RWPE1 (cell line): ENCODE data around the gene P2RY6.

Experiments
- CTCF ChIA-PET: fragments of 350-600 bp; sonication (Branson Sonifier 250); formaldehyde crosslinking; extraction: SDS; loops from one replicate; lab custom pipeline; 2021; lab: Yijun Ruan, JAX
- POLR2A ChIA-PET: fragments of 400-600 bp; formaldehyde crosslinking; extraction: SDS; loops from one replicate; lab custom pipeline; 2020; ENCODE audit warnings: antibody characterized with exemption; ENCODE audit not compliant: low non-redundant PET; lab: Yijun Ruan, JAX
- DNase-seq: peaks from one replicate; pipeline ENCODE4 v3.0.0; 2012; ENCODE audit warnings: low spot score
- H3K27ac ChIP-seq: fragments of 450-650 bp; 2 replicates; pipeline ENCODE4 v1.5.1; 2017
- TF ChIP-seq, protein P1 (sequence below): fragments of 450-650 bp; conservative IDR thresholded peaks from 2 replicates; pipeline ENCODE4 v1.5.1; 2017; ENCODE audit warnings: low read depth, mild to moderate bottlenecking

Gene P2RY6

DNA sequence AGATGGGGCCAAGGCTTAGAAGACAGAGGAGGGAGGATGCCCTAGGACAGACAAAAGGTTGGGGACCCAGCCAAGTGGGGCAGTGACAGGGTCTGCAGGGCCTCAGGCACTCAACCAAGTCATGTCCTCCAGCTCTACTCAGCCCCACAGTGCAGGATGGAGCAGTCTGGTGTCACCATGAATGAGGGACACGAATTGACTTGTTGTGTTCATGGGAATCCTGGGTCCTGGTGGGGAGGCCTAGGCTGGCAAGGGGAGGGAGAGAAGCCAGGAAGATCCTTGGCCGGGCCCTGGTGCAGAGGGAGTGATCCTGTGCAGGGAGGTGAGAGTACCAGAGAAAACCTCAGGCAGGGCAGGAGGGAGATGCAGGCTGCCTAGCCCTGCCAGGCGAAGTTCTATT is 12.0 kb downstream of the P2RY6 start:
- DNase-seq, result no peak
- POLR2A ChIA-PET, result no interaction called here
- no peak overlapping the region for H3K27ac ChIP-seq
- CTCF ChIA-PET, result interaction anchor here (0.7 kb wide), 1 partner anchor 697 kb away, joined by 6 read pairs; no protein-coding TSS in a partner anchor
- TF ChIP-seq, protein P1, sequence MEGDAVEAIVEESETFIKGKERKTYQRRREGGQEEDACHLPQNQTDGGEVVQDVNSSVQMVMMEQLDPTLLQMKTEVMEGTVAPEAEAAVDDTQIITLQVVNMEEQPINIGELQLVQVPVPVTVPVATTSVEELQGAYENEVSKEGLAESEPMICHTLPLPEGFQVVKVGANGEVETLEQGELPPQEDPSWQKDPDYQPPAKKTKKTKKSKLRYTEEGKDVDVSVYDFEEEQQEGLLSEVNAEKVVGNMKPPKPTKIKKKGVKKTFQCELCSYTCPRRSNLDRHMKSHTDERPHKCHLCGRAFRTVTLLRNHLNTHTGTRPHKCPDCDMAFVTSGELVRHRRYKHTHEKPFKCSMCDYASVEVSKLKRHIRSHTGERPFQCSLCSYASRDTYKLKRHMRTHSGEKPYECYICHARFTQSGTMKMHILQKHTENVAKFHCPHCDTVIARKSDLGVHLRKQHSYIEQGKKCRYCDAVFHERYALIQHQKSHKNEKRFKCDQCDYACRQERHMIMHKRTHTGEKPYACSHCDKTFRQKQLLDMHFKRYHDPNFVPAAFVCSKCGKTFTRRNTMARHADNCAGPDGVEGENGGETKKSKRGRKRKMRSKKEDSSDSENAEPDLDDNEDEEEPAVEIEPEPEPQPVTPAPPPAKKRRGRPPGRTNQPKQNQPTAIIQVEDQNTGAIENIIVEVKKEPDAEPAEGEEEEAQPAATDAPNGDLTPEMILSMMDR, result no peak

DNA sequence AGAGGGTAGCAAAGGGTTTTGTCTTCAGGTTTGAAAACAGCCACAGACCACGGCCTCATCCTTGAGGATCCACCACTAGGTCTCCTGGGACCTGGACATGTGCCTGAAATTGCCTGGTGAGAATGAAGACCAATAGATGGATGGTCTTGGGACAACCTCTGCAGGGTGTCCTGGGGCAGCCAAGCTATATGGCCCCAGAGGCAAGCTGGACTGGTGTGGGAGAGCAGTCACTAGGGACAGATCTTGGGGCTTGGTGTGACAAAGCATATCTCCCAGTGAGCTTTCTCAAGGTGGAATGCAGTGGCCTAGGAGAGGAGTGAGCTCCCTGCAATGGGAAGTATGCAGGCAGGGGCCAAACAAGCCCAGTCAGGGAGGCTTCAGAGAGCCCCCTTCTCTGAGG is 13.6 kb downstream of the P2RY6 start:
- H3K27ac ChIP-seq, result no peak overlapping the region
- ChIA-PET CTCF (interaction anchor here (0.7 to 1.3 kb wide), 2 partner anchors 21 to 43 kb away, joined by 3 read pairs; no protein-coding TSS in a partner anchor), POLR2A (no interaction called here)
- TF ChIP-seq, protein P1, result no peak
- DNase-seq, result no peak

DNA sequence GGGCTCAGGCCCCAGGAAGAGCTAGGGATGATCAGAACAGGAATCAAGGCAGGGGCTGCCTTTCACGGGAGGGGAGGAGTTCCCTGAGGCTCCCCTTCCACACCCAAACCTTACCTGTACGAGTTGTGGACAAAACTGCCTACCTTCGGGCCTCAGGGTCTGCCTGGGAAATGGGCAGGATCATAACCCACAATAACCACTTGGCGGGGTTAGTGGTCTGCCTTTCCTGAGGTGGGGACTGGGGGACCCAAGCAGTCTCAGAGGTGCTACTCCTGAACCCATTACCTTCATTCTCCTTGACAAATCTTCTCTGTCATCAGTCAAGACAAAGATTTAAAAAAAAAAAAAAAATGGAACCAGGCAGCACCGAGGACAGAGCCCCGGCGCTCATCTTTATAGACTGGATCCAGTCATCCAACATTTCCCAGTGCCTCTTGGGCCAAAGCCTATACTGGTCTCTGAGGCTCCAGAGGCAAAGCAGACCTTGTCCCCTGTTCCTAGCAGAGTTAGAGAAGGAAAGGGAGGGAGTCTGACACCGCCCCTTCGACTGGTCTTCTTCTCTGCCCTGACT is 14.2 kb downstream of the P2RY6 start:
- ChIA-PET CTCF (interaction anchor here (0.6 to 1.3 kb wide), 3 partner anchors 21 to 455 kb away, joined by 3 to 4 read pairs (median 3); no protein-coding TSS in a partner anchor), POLR2A (no interaction called here)
- no peak overlapping the region for H3K27ac ChIP-seq
- TF ChIP-seq, protein P1, result no peak
- no peak for DNase-seq

DNA sequence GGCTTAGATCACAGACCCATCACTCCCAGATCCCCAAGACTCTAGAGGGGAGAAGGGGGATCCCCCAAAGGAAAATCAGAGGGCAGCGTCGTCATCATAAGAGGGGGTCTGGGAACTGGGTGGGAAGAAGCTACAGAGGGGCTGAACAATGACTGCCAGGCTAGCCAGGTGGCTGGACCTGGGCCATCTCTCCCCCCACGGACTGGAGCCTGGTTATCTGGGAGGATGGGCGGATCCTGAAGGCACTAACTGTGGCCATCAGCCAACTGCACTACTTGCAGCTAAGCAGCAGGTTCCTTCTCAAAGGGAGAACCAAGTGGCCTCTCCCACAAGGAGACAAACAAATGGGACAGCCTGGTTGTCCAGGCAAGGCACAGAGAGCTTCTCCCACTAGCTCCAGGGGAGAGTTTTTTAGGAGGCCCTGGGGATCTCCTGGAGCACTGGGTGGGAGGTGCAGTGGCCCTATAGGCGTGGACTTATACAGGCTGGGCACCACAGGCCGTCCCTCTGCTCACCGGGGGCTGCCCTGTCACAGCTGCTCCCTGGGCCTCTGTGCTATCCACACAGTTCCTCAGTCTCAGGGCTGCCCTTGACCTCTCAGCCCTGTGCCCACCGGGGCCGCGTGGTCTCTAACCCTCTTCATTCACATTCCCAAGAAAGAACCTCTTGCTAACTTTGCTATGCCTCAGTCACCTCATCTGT is 15.4 kb downstream of the P2RY6 start:
- DNase-seq, result no peak
- no peak overlapping the region for H3K27ac ChIP-seq
- POLR2A ChIA-PET, result no interaction called here
- CTCF ChIA-PET, result interaction anchor here (0.5 to 0.9 kb wide), 4 partner anchors 12 to 456 kb away, joined by 3 to 4 read pairs (median 4); no protein-coding TSS in a partner anchor
- TF ChIP-seq, protein P1, result no peak

DNA sequence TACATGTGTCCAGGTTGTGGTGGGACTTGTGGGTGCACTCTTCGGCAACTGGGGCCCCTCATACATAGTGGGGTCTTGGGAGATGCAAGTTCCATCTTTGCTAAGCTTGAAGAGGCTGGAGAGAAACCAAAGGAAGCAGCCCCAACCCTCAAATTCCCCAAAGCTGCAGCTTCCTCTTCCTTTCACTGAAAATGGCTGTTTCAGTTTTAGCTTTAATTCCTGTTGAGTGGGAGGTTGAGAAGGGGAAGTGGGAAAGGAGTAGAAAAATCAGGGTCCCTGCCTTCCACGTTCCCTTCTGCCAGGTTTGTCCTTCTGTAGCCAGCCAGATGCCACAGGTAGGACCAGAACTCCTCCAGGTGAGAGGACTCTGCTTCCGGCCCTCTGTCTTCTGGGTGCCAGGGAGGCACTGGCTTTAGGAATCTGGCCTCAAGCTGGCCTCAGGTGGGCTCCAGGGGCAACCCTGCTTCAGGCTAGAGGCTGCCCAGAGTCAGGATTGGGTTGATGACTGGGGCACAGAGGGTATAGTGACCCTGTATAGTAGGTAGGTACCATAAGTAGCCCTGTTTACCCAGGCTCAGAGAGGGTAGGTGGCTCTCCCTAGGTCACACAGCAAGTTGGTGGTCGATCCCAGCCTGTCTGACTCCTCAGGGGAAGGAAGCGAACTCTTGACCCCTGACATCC is 16.2 kb downstream of the P2RY6 start:
- no peak for DNase-seq
- TF ChIP-seq, protein P1, result no peak
- POLR2A ChIA-PET, result no interaction called here
- peak overlapping the region; percentile 32; the same call in 1 of the 2 replicates for H3K27ac ChIP-seq
- CTCF ChIA-PET, result interaction anchor here (0.6 to 1.7 kb wide), 6 partner anchors 11 to 91 kb away, joined by 3 to 8 read pairs (median 4); no protein-coding TSS in a partner anchor
